AG04449 (cell line): Measurements from ENCODE around the gene TMEM72.

ENCODE experiments used
- CTCF ChIA-PET: fragments of 350-600 bp; formaldehyde crosslinking; extraction: SDS; loops from one replicate; lab custom pipeline; 2021; ENCODE audit warnings: antibody characterized with exemption; lab: Yijun Ruan, JAX
- POLR2A ChIA-PET: fragments of 400-600, 350-600 bp; formaldehyde crosslinking; extraction: SDS; loops from one replicate; lab custom pipeline; 2020; ENCODE audit warnings: antibody characterized with exemption, inconsistent platforms; lab: Yijun Ruan, JAX
- DNase-seq: peaks from one replicate; pipeline ENCODE4 v3.0.0-alpha.2; 2010; ENCODE audit warnings: low read depth, low spot score
- H3K4me3 ChIP-seq: 2 replicates; pipeline ENCODE4 v1.5.1; 2011; ENCODE audit warnings: low read depth, mild to moderate bottlenecking, control low read depth, low read length
- CTCF ChIP-seq: IDR thresholded peaks from one replicate; pipeline ENCODE4 v1.5.1; 2011; ENCODE audit warnings: mild to moderate bottlenecking, moderate library complexity, low read length, control low read depth, inconsistent platforms; ENCODE audit not compliant: insufficient read depth; ENCODE audit errors: missing control alignments

Gene TMEM72

DNA sequence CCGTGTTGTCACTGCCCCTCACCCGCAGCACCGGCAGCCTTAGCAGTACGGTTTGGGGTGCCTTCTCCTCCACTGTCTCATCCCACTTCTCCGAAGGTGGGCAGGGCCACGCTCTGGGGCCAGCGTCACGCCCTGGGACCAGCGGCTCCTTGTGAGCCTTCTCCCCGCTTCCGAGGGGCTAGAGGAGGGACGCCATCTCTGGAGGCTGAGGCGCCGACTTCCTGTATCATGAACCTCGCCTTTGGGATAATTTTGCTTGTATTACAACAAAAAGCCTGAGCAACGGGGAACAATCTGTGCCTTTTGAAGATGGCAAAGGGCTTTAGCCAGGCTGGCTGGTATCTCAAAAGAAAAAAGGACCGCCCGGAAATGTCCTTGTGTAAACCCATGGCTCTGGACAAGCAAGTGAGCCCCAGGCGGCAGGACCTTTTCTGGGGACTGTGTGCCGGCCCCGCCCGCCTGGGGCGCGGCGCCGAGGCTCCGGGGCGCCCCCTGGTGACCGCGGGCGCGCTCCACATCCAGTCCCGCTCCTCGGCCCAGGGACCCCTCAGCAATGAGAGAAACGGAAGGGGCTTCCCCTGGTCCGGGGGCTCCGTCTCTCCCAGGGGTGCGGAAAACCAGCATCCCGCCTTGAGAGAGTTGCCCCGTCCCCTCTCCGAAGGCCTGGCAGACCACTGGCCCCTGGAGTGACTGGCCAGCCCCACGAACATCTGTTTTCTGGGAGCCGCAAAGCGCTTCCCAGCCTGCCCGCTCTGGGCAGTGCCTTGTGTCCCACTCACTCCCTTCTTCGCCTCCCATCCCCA lies 63.7 kb downstream of the TMEM72 start:
- TF ChIP-seq CTCF, result peak; percentile 85
- no peak for DNase-seq
- peak overlapping the region; percentile 50 for H3K4me3 ChIP-seq
- ChIA-PET CTCF (interaction anchor here (1.0 to 4.4 kb wide), 8 partner anchors 9 to 42 kb away, joined by 4 to 51 read pairs (median 13); no protein-coding TSS in a partner anchor), POLR2A (no interaction called here)

- POLR2A ChIA-PET, result interaction anchor here (0.6 kb wide), 1 partner anchor 1102 kb away, joined by 4 read pairs; no protein-coding TSS in a partner anchor
- peak overlapping the region; percentile 50 for H3K4me3 ChIP-seq
- no peak for DNase-seq
Observed at GRCh38 chr10:44975431-44976331, 64.5 kb downstream of the TMEM72 start.

GRCh38 chr10:44976352-44977198 lies 65.4 kb downstream of the TMEM72 start:
- peak overlapping the region; percentile 82 for H3K4me3 ChIP-seq
- DNase-seq, result no peak
- ChIA-PET POLR2A (no interaction called here), CTCF (interaction anchor here (1.4 to 4.4 kb wide), 5 partner anchors 11 to 44 kb away, joined by 3 to 51 read pairs (median 6); no protein-coding TSS in a partner anchor)
- TF ChIP-seq CTCF, result no peak

More at GRCh38 chr10:44975431-44976331, 64.5 kb downstream of the TMEM72 start:
- CTCF ChIA-PET, result interaction anchor here (0.7 to 4.4 kb wide), 7 partner anchors 10 to 48 kb away, joined by 3 to 51 read pairs (median 4); no protein-coding TSS in a partner anchor
- TF ChIP-seq CTCF, result no peak

- no peak for TF ChIP-seq CTCF
- ChIA-PET CTCF (interaction anchor here (1.3 to 4.4 kb wide), 6 partner anchors 10 to 45 kb away, joined by 3 to 51 read pairs (median 8); no protein-coding TSS in a partner anchor), POLR2A (interaction anchor here (1.2 to 1.9 kb wide), 9 partner anchors 11 to 45 kb away, joined by 5 to 15 read pairs (median 7); no protein-coding TSS in a partner anchor)
- peak overlapping the region; percentile 82 for H3K4me3 ChIP-seq
- no peak for DNase-seq
Observed at GRCh38 chr10:44977287-44978212, 66.4 kb downstream of the TMEM72 start.

DNA sequence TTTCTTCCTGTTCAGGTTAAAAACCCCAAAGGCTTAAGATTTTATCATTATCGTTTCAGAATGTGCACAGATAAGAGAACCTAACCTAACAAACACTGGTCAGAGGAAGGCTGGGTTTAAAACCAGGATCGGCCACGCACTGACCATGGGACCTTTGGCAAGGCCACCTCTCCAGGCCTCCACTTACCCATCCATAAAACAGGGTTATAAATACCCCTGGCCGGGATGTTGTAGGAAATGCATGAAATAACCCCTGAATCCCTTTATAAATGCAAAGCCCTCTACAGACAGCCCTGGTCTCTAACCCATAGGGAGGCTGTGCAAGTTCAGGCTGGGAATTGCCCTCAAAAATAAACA lies 67.1 kb downstream of the TMEM72 start:
- ChIA-PET POLR2A (interaction anchor here (0.9 to 1.9 kb wide), 10 partner anchors 9 to 46 kb away, joined by 5 to 15 read pairs (median 8); no protein-coding TSS in a partner anchor), CTCF (interaction anchor here (0.8 to 4.4 kb wide), 8 partner anchors 10 to 116 kb away, joined by 3 to 51 read pairs (median 4); partner anchors contain the start of gene ZNF22)
- H3K4me3 ChIP-seq, result peak overlapping the region; percentile 82
- TF ChIP-seq CTCF, result no peak
- DNase-seq, result no peak
